PC-3 (cell line): Measurements from ENCODE around the gene PDGFC. TPM values are rescaled to one million over a fixed set of nuclear protein-coding genes. Genes with fewer than 3 reads are reported as not detected.

Experiments
- ATAC-seq: fragments of 200-7000 bp; cut with Tn5 transposase; 2 replicates; pipeline ENCODE4 v1.9.1; 2020; ENCODE audit warnings: mild to moderate bottlenecking, moderate library complexity
- BruUV-seq: library from RNA; stranded (reverse); fragments of 400-500 nt; replicated peaks from 2 replicates; lab custom pipeline; 2021; lab: Mats Ljungman, UMichigan
- CTCF ChIA-PET: fragments of 300-600 bp; sonication (Branson Sonifier 250); formaldehyde crosslinking; loops from one replicate; lab custom pipeline; 2022; ENCODE audit warnings: antibody characterized with exemption; lab: Charles Lee
- POLR2A ChIA-PET: fragments of 300-600 bp; sonication (Branson Sonifier 250); formaldehyde crosslinking; loops from one replicate; lab custom pipeline; 2022; ENCODE audit warnings: antibody characterized with exemption; ENCODE audit not compliant: unreplicated experiment; lab: Charles Lee
- DNase-seq: peaks from one replicate; pipeline ENCODE4 v3.0.0-alpha.2; 2015
- H2AFZ ChIP-seq: fragments of 300-600 bp; sonication (generic); 2 replicates; pipeline ENCODE4 v1.6.0; 2016; ENCODE audit warnings: antibody characterized with exemption, low read length
- H3F3A ChIP-seq: fragments of 300-600 bp; sonication (generic); one replicate; pipeline ENCODE4 v1.6.0; 2017; ENCODE audit warnings: antibody characterized with exemption, low read length, control low read depth, mild to moderate bottlenecking; ENCODE audit not compliant: unreplicated experiment
- H3K27ac ChIP-seq: fragments of 300-600 bp; sonication (generic); 2 replicates; pipeline ENCODE4 v1.5.1; 2016; ENCODE audit warnings: mild to moderate bottlenecking, low read length
- H3K27me3 ChIP-seq: fragments of 300-600 bp; sonication (generic); 2 replicates; pipeline ENCODE4 v1.6.1; 2016; ENCODE audit warnings: low read length, mixed read lengths
- H3K36me3 ChIP-seq: fragments of 300-600 bp; sonication (generic); 2 replicates; pipeline ENCODE4 v1.6.1; 2016; ENCODE audit warnings: low read depth, mixed run types, low read length, mixed read lengths
- H3K4me1 ChIP-seq: fragments of 300-600 bp; sonication (generic); 2 replicates; pipeline ENCODE4 v1.5.1; 2016; ENCODE audit warnings: low read length; ENCODE audit not compliant: insufficient read depth
- H3K4me2 ChIP-seq: fragments of 300-600 bp; sonication (generic); 2 replicates; pipeline ENCODE4 v1.6.0; 2016; ENCODE audit warnings: low read length
- H3K4me3 ChIP-seq: fragments of 300-600 bp; sonication (generic); 2 replicates; pipeline ENCODE4 v1.5.1; 2016; ENCODE audit warnings: mild to moderate bottlenecking, low read length, mixed read lengths
- H3K79me2 ChIP-seq: fragments of 300-600 bp; sonication (generic); 2 replicates; pipeline ENCODE4 v1.6.1; 2017; ENCODE audit warnings: low read length, mixed read lengths
- H3K9ac ChIP-seq: fragments of 300-600 bp; sonication (generic); 2 replicates; pipeline ENCODE4 v1.6.0; 2016; ENCODE audit warnings: mild to moderate bottlenecking, low read length
- H3K9me2 ChIP-seq: fragments of 300-600 bp; sonication (generic); replicated peaks from 2 replicates; pipeline ENCODE4 v1.6.1; 2016; ENCODE audit warnings: mixed run types, low read length, mixed read lengths
- H3K9me3 ChIP-seq: fragments of 300-600 bp; sonication (generic); 2 replicates; pipeline ENCODE4 v1.6.1; 2016; ENCODE audit warnings: low read length, mixed read lengths
- H4K20me1 ChIP-seq: fragments of 300-600 bp; sonication (generic); 2 replicates; pipeline ENCODE4 v1.6.1; 2016; ENCODE audit warnings: low read length, mixed read lengths
- CTCF ChIP-seq: fragments of 300-600 bp; sonication (generic); conservative IDR thresholded peaks from 2 replicates; pipeline ENCODE4 v1.5.1; 2017; ENCODE audit warnings: antibody characterized with exemption, low read depth, mild to moderate bottlenecking, low read length
- EZH2 ChIP-seq: fragments of 300-600 bp; sonication (generic); IDR thresholded peaks from one replicate; pipeline ENCODE4 v1.6.1; 2017; ENCODE audit warnings: antibody characterized with exemption, mild to moderate bottlenecking, low read length; ENCODE audit not compliant: unreplicated experiment
- EZH2phosphoT487 ChIP-seq: fragments of 300-600 bp; sonication (generic); IDR thresholded peaks from 2 replicates; pipeline ENCODE4 v1.6.1; 2018; ENCODE audit warnings: mild to moderate bottlenecking, antibody characterized with exemption, low read length, borderline replicate concordance
- intact Hi-C: fragments of 100-400 bp; cut with micrococcal nuclease; formaldehyde crosslinking; loops from 2 replicates; pipeline ENCODE4 v1.9.0; 2023
- total RNA-seq: library from RNA; depleted of rRNA; stranded (reverse); fragments of >200 nt; gene quantifications from 2 replicates; pipeline ENCODE4 v1.2.3, GENCODE V29; 2014

The PDGFC gene
- total RNA-seq, 1 experiment from 2014 or later = 23.0 TPM

DNA sequence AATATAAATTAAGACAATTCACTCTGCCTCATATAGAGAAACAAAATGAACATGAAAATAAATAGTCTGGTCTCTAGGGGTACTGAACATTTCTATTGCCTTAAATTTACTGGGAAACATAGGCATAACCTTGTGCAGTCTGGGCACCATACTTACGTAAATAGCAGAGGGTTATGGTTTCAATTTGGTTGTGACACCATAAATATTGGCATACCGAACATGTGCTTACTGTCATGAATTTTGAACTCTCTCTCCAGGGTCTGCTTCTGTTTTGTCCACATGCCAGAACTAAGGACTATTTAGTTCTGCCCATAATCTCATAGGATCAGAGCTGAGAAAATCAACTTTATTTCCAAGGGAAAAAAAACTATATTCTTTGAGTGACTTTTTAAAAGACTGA, 17.6 kb downstream of the PDGFC start:
- H3K9me2 ChIP-seq = no peaks in the 10 kb centered on the region
- CTCF ChIA-PET = no interaction called here
- no peak overlapping the region for H3K27ac ChIP-seq
- no peak overlapping the region for H3K4me2 ChIP-seq
- no peak overlapping the region for H3K4me3 ChIP-seq
- H3K27me3 ChIP-seq = no peaks in the 10 kb centered on the region
- no peak overlapping the region for H2AFZ ChIP-seq
- no peaks in the 10 kb centered on the region for H3K36me3 ChIP-seq
- DNase-seq (no peak), ATAC-seq (no peak)
- H3F3A ChIP-seq = no peaks in the 10 kb centered on the region
- peaks cover 94% of the 10 kb centered on the region for H3K79me2 ChIP-seq
- no peak overlapping the region for H3K9ac ChIP-seq
- intact Hi-C loops = no loop called here
- H4K20me1 ChIP-seq = no peaks in the 10 kb centered on the region
- POLR2A ChIA-PET = no interaction called here
- no peak for TF ChIP-seq EZH2phosphoT487
- no peak for TF ChIP-seq CTCF
- no peak for TF ChIP-seq EZH2
- peaks cover 76% of the 10 kb centered on the region for H3K4me1 ChIP-seq
- no TSS peak for BruUV-seq
- H3K9me3 ChIP-seq = no peaks in the 10 kb centered on the region

GRCh38 chr4:156953001-156953400, 18.6 kb downstream of the PDGFC start:
- Histone ChIP-seq H2AFZ (no peak overlapping the region), H3K27me3 (no peaks in the 10 kb centered on the region), H3K4me3 (no peak overlapping the region), H3K9ac (no peak overlapping the region), H3F3A (no peaks in the 10 kb centered on the region), H3K27ac (no peak overlapping the region), H3K9me2 (no peaks in the 10 kb centered on the region), H3K9me3 (no peaks in the 10 kb centered on the region), H3K4me2 (no peak overlapping the region), H4K20me1 (no peaks in the 10 kb centered on the region), H3K4me1 (peaks cover 76% of the 10 kb centered on the region), H3K36me3 (no peaks in the 10 kb centered on the region), H3K79me2 (peaks cover 94% of the 10 kb centered on the region)
- no peak for ATAC-seq
- ChIA-PET POLR2A (no interaction called here), CTCF (no interaction called here)
- intact Hi-C loops = no loop called here
- no peak for TF ChIP-seq EZH2phosphoT487
- no peak for TF ChIP-seq EZH2
- TF ChIP-seq CTCF = no peak
- DNase-seq = no peak
- no TSS peak for BruUV-seq

- Histone ChIP-seq H3K4me1 (peaks cover 76% of the 10 kb centered on the region), H3K79me2 (peaks cover 94% of the 10 kb centered on the region), H3F3A (no peaks in the 10 kb centered on the region), H3K9me3 (no peaks in the 10 kb centered on the region), H3K27ac (no peak overlapping the region), H3K27me3 (no peaks in the 10 kb centered on the region), H3K9ac (no peak overlapping the region), H2AFZ (no peak overlapping the region), H3K4me3 (no peak overlapping the region), H3K4me2 (peak overlapping the region; percentile 68), H3K36me3 (no peaks in the 10 kb centered on the region), H3K9me2 (no peaks in the 10 kb centered on the region), H4K20me1 (no peaks in the 10 kb centered on the region)
- TF ChIP-seq EZH2phosphoT487 = no peak
- no peak for TF ChIP-seq EZH2
- TF ChIP-seq CTCF = no peak
- POLR2A ChIA-PET = no interaction called here
- intact Hi-C loops = no loop called here
- no TSS peak for BruUV-seq
- ATAC-seq (no peak), DNase-seq (no peak)
- CTCF ChIA-PET = no interaction called here
Measured at GRCh38 chr4:156952078-156952759, 19.4 kb downstream of the PDGFC start.
